ENCODE measurements around the gene VPS13C.

DNA sequence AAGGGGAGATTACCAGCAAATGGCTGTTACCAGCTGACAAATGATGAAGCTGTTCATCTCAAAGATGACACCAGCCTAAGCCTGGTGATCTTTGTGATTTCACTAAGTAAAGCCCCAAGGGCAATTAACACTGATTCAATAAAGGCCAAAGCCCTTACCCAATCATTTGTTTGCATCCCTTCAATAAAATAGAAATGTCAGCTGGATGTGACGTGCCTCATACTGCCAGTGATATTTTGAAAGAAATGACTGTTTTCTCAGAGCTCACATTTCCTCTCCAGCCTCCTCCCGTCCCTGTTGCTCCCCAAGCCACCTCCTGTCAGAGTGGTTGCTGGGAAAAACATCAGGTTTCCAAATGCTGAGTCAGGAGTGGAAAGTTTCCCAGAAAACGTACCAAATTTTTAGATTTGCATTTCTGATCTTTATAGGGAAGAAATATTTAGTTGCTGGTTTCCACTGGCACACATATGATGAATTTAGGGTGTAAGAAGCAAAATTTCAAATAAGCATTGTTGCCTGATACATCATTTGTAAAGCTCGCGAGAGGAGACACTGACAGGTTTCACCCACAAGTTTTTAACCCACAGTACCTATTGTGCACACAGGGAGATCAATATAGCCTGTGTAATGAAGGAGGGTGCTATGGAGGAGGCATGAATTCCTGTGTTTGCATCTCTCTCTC, 27.6 kb upstream of the VPS13C start:
- TF ChIP-seq, protein P1, sequence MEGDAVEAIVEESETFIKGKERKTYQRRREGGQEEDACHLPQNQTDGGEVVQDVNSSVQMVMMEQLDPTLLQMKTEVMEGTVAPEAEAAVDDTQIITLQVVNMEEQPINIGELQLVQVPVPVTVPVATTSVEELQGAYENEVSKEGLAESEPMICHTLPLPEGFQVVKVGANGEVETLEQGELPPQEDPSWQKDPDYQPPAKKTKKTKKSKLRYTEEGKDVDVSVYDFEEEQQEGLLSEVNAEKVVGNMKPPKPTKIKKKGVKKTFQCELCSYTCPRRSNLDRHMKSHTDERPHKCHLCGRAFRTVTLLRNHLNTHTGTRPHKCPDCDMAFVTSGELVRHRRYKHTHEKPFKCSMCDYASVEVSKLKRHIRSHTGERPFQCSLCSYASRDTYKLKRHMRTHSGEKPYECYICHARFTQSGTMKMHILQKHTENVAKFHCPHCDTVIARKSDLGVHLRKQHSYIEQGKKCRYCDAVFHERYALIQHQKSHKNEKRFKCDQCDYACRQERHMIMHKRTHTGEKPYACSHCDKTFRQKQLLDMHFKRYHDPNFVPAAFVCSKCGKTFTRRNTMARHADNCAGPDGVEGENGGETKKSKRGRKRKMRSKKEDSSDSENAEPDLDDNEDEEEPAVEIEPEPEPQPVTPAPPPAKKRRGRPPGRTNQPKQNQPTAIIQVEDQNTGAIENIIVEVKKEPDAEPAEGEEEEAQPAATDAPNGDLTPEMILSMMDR (IDR thresholded peaks at IDR 0.05) = no peak
- no peak for TF ChIP-seq EZH2 (IDR thresholded peaks at IDR 0.05; ENCODE audit: borderline replicate concordance, insufficient read depth, low read depth, low read length, poor library complexity, severe bottlenecking)
